ENCODE measurements around the gene LAPTM5. TPM values are rescaled to one million over a fixed set of nuclear protein-coding genes. Genes with fewer than 3 reads are reported as not detected.
A peak's percentile ranks its signal among the peaks of the same experiment; 100 is the strongest.

LAPTM5 gene
- total and polyA plus RNA-seq, 2 of the 8 experiments (the other 6 are each of a cell fraction or from before 2014, with no cell fraction given) = 0.37 to 1.4 TPM

- Histone ChIP-seq H2AFZ (ENCODE audit: low read length) (no peak overlapping the region), H3K27ac (ENCODE audit: low read depth, low read length) (no peak overlapping the region), H3K14ac (ENCODE audit: insufficient read length) (no peak overlapping the region), H2BK5ac (ENCODE audit: low read depth, low read length) (no peak overlapping the region), H3K18ac (ENCODE audit: extremely low read depth, low read length) (no peak overlapping the region), H2BK120ac (replicated peaks; ENCODE audit: low read depth, low read length) (no peak overlapping the region), H3K4me3 (ENCODE audit: extremely low read depth in 1 of 4, insufficient read depth in 2 of 4, low read depth in 3 of 4, low read length in 4 of 4) (no peak overlapping the region), H4K8ac (ENCODE audit: extremely low read depth, insufficient read depth, low read length) (no peak overlapping the region), H3K79me2 (ENCODE audit: control insufficient read depth in 1 of 2, insufficient read depth in 2 of 2, low read length in 2 of 2) (no peaks in the 10 kb centered on the region), H3K27me3 (replicated peaks in 1 of 4; ENCODE audit: control insufficient read depth in 3 of 4, extremely low read depth in 1 of 4, insufficient read depth in 3 of 4, low read length in 3 of 4) (no peaks in the 10 kb centered on the region), H3K4ac (replicated peaks; ENCODE audit: insufficient read length, low read depth, low read length) (no peak overlapping the region), H2BK12ac (ENCODE audit: low read depth, low read length) (no peak overlapping the region), H3K23ac (ENCODE audit: insufficient read length) (no peak overlapping the region), H4K91ac (replicated peaks; ENCODE audit: insufficient read length, low read length) (no peak overlapping the region), H2AK5ac (ENCODE audit: low read depth, low read length) (no peak overlapping the region), H3K23me2 (ENCODE audit: low read depth, low read length) (no peaks in the 10 kb centered on the region), H3K4me1 (replicated peaks in 1 of 4; ENCODE audit: control insufficient read depth in 3 of 4, insufficient read depth in 4 of 4, low read length in 3 of 4) (peaks cover 0 to 10% (median 4%) of the 10 kb centered on the region in 4 experiments; a peak in 5 of 7 replicates), H4K20me1 (replicated peaks in 1 of 2; ENCODE audit: control insufficient read depth in 1 of 2, insufficient read depth in 2 of 2, low read length in 2 of 2) (no peaks in the 10 kb centered on the region), H4K5ac (ENCODE audit: insufficient read length, low read depth, low read length) (no peak overlapping the region), H3K79me1 (ENCODE audit: low read depth, low read length) (no peaks in the 10 kb centered on the region), H2BK15ac (ENCODE audit: low read length) (no peak overlapping the region), H3K9me3 (ENCODE audit: insufficient read depth in 2 of 2, low read depth in 1 of 2, low read length in 1 of 2) (no peaks in the 10 kb centered on the region), H3K56ac (replicated peaks; ENCODE audit: insufficient read length, low read depth, low read length) (no peak overlapping the region), H3K36me3 (ENCODE audit: control insufficient read depth in 2 of 4, insufficient read depth in 4 of 4, low read length in 3 of 4) (no peaks in the 10 kb centered on the region), H3K4me2 (ENCODE audit: insufficient read depth in 1 of 2, low read depth in 2 of 2, low read length in 2 of 2) (no peak overlapping the region), H2BK20ac (ENCODE audit: low read length) (peak overlapping the region; percentile 48; the same call in 1 of the 2 replicates), H3K9ac (replicated peaks in 1 of 4; ENCODE audit: extremely low read depth in 1 of 4, low read depth in 3 of 4, low read length in 3 of 4) (no peak overlapping the region)
- TF ChIP-seq JUN (IDR thresholded peaks at IDR 0.05; ENCODE audit: low read depth, low read length) (no peak), CHD2 (IDR thresholded peaks at IDR 0.05; ENCODE audit: low read length) (no peak), TAF7 (optimal IDR thresholded peaks at IDR 0.05; ENCODE audit: borderline replicate concordance, low read depth, low read length) (no peak), EP300 (IDR thresholded peaks at IDR 0.05; ENCODE audit: borderline replicate concordance in 1 of 2, low read depth in 2 of 2, low read length in 2 of 2) (no peak), MAFK (IDR thresholded peaks at IDR 0.05; ENCODE audit: low read depth, low read length) (no peak), TBP (IDR thresholded peaks at IDR 0.05; ENCODE audit: low read depth, low read length) (no peak), EGR1 (IDR thresholded peaks at IDR 0.05; ENCODE audit: borderline replicate concordance, low read depth, low read length) (no peak), GABPA (IDR thresholded peaks at IDR 0.05; ENCODE audit: borderline replicate concordance, insufficient read depth, low read length) (no peak), SIX5 (IDR thresholded peaks at IDR 0.05; ENCODE audit: low read depth, low read length) (no peak), TAF1 (IDR thresholded peaks at IDR 0.05; ENCODE audit: low read depth, low read length) (no peak), BACH1 (IDR thresholded peaks at IDR 0.05; ENCODE audit: low read length) (no peak), TCF12 (IDR thresholded peaks at IDR 0.05; ENCODE audit: low read depth, low read length) (no peak), POLR2AphosphoS5 (IDR thresholded peaks at IDR 0.05; ENCODE audit: low read depth, low read length) (no peak), CBX8 (IDR thresholded peaks at IDR 0.05; ENCODE audit: borderline replicate concordance, low read depth, low read length) (no peak), SUZ12 (IDR thresholded peaks at IDR 0.05; ENCODE audit: low read length) (no peak), KDM5A (IDR thresholded peaks at IDR 0.05; ENCODE audit: low read length) (no peak)
- FAIRE-seq (no peak), DNase-seq (ENCODE audit: low read depth in 1 of 2, low spot score in 2 of 2) (no peak)
- 75% methylated on average over 3 of the region's 3 CpGs; no CpG with 5 or more reads in 1 of the 2 experiments for WGBS, 2 experiments (ENCODE audit: extremely low coverage in 1 of 2, insufficient coverage in 1 of 2, insufficient read length in 1 of 2, insufficient replicate concordance in 2 of 2, low coverage in 1 of 2, low lambda C conversion rate in 2 of 2, missing lambda C conversion rate in 1 of 2)
- ChIA-PET CTCF (ENCODE audit: partially characterized antibody) (interaction anchor here (1.0 to 1.9 kb wide), 2 partner anchors 14 to 22 kb away, joined by 4 to 6 read pairs; no protein-coding TSS in a partner anchor), POLR2A (ENCODE audit: partially characterized antibody) (no interaction called here)
Observed at GRCh38 chr1:30693366-30693765, 64.2 kb downstream of the LAPTM5 start.
